HepG2 (cell line): ENCODE data around the gene BRMS1. TPM values are rescaled to one million over a fixed set of nuclear protein-coding genes. Genes with fewer than 3 reads are reported as not detected.

Experiments used
- AGO2 ChIP-seq: fragments of 200-400 bp; formaldehyde crosslinking; optimal IDR thresholded peaks from 2 replicates; pipeline ENCODE3; 2017; ENCODE audit warnings: mild to moderate bottlenecking, low read depth, low read length, moderate library complexity
- AKAP8 ChIP-seq: sonication (generic); formaldehyde crosslinking; IDR thresholded peaks from 2 replicates; pipeline ENCODE4 v1.5.1; 2020; ENCODE audit warnings: mild to moderate bottlenecking, missing genetic modification reagents
- HMG20B ChIP-seq: conservative IDR thresholded peaks from 2 replicates; pipeline ENCODE4 v1.6.1; 2016; ENCODE audit warnings: missing genetic modification reagents, missing compliant biosample characterization
- MAZ ChIP-seq, 2 experiments: sonication (generic) in 1 of 2; formaldehyde crosslinking in 1 of 2; IDR thresholded peaks; 2 replicates each; pipeline versions ENCODE4 v1.5.0 to v1.6.1; 2012 to 2020; ENCODE audit warnings: low read depth in 2 of 2, mild to moderate bottlenecking in 2 of 2, borderline replicate concordance in 1 of 2, improper control_type of control experiment in 1 of 2, low read length in 1 of 2, missing genetic modification reagents in 1 of 2, moderate library complexity in 1 of 2
- MYNN ChIP-seq: sonication (generic); formaldehyde crosslinking; IDR thresholded peaks from 2 replicates; pipeline ENCODE4 v1.4.0; 2020; ENCODE audit warnings: mild to moderate bottlenecking, low read depth, missing genetic modification reagents
- NCOR1 ChIP-seq: fragments of 200-600 bp; sonication (generic); IDR thresholded peaks from 2 replicates; pipeline ENCODE4 v1.7.0; 2017; ENCODE audit warnings: antibody characterized with exemption, low read length, borderline replicate concordance
- NFE2 ChIP-seq: sonication (generic); formaldehyde crosslinking; IDR thresholded peaks from 2 replicates; pipeline ENCODE4 v1.4.0; 2020; ENCODE audit warnings: missing genetic modification reagents
- PCBP2 ChIP-seq: fragments of 200-400 bp; formaldehyde crosslinking; optimal IDR thresholded peaks from 2 replicates; pipeline ENCODE3; 2018; ENCODE audit warnings: low read length, low read depth; ENCODE audit not compliant: poor library complexity, severe bottlenecking
- SALL2 ChIP-seq: sonication (generic); formaldehyde crosslinking; IDR thresholded peaks from 2 replicates; pipeline ENCODE4 v1.8.1; 2023; ENCODE audit warnings: mild to moderate bottlenecking, missing genetic modification reagents, inconsistent platforms
- SOX13 ChIP-seq, 3 experiments: fragments of 450-650 bp in 1 of 3; sonication (generic) in 1 of 3; formaldehyde crosslinking in 1 of 3; IDR thresholded peaks in 2 of 3; conservative IDR thresholded peaks in 1 of 3; 2 replicates each; pipeline versions ENCODE4 v1.5.0 to v1.6.1; 2016 to 2020; ENCODE audit warnings: antibody characterized with exemption in 1 of 3, mild to moderate bottlenecking in 1 of 3, missing compliant biosample characterization in 1 of 3, missing genetic modification reagents in 1 of 3, moderate library complexity in 1 of 3
- ZMYM4 ChIP-seq: sonication (generic); formaldehyde crosslinking; IDR thresholded peaks from 2 replicates; pipeline ENCODE4 v1.8.1; 2023; ENCODE audit warnings: mild to moderate bottlenecking, missing genetic modification reagents
- ZNF225 ChIP-seq: sonication (generic); formaldehyde crosslinking; IDR thresholded peaks from 2 replicates; pipeline ENCODE4 v1.4.0; 2020; ENCODE audit warnings: mild to moderate bottlenecking, missing genetic modification reagents
- ZNF746 ChIP-seq: sonication (generic); formaldehyde crosslinking; IDR thresholded peaks from 2 replicates; pipeline ENCODE4 v1.8.0; 2022; ENCODE audit warnings: mild to moderate bottlenecking, missing genetic modification reagents
- ZSCAN21 ChIP-seq: sonication (generic); formaldehyde crosslinking; IDR thresholded peaks from 2 replicates; pipeline ENCODE4 v1.8.0; 2022; ENCODE audit warnings: mild to moderate bottlenecking, missing genetic modification reagents, moderate library complexity, borderline replicate concordance
- ZZZ3 ChIP-seq: sonication (generic); formaldehyde crosslinking; IDR thresholded peaks from 2 replicates; pipeline ENCODE4 v1.4.0; 2020; ENCODE audit warnings: missing genetic modification reagents, mild to moderate bottlenecking, borderline replicate concordance
- polyA plus RNA-seq, 8 experiments: library from polyadenylated mRNA; depleted of rRNA in 3 of 8; stranded (reverse) in 7 of 8; unstranded in 1 of 8; fragments of >200 nt; fragmentation: Illumina TruSeq in 4 of 8; extraction: Trizol in 4 of 8; gene quantifications; 2 replicates each; pipeline versions ENCODE4 v1.2.1 to v1.2.3, GENCODE V29; 2011 to 2016; ENCODE audit warnings: low read depth in 4 of 8, missing spikeins in 1 of 8, mixed read lengths in 1 of 8; ENCODE audit not compliant: insufficient read depth in 1 of 8
- total RNA-seq, 5 experiments: library from RNA; depleted of rRNA; stranded (reverse); fragments of >200 nt; fragmentation: Illumina TruSeq; extraction: Trizol; gene quantifications; 2 replicates each; pipeline ENCODE4 v1.2.3, GENCODE V29; 2016; ENCODE audit warnings: low read depth in 1 of 5
- TF ChIP-seq, protein P1 (sequence below): sonication (generic); formaldehyde crosslinking; IDR thresholded peaks from 2 replicates; pipeline ENCODE4 v1.4.0; 2020; ENCODE audit warnings: mild to moderate bottlenecking, missing genetic modification reagents, borderline replicate concordance
- TF ChIP-seq, protein P2 (sequence below): sonication (generic); formaldehyde crosslinking; IDR thresholded peaks from 2 replicates; pipeline ENCODE4 v1.5.1; 2020; ENCODE audit warnings: mild to moderate bottlenecking, missing genetic modification reagents, moderate library complexity
- TF ChIP-seq, protein P3 (sequence below): IDR thresholded peaks from 2 replicates; pipeline ENCODE4 v1.6.1; 2012; ENCODE audit warnings: low read depth, low read length, improper control_type of control experiment

BRMS1 gene
- total and polyA plus RNA-seq, 2 of the 13 experiments (the other 11 are each of a cell fraction or from before 2014, with no cell fraction given), result 15.8 to 55.7 TPM

DNA sequence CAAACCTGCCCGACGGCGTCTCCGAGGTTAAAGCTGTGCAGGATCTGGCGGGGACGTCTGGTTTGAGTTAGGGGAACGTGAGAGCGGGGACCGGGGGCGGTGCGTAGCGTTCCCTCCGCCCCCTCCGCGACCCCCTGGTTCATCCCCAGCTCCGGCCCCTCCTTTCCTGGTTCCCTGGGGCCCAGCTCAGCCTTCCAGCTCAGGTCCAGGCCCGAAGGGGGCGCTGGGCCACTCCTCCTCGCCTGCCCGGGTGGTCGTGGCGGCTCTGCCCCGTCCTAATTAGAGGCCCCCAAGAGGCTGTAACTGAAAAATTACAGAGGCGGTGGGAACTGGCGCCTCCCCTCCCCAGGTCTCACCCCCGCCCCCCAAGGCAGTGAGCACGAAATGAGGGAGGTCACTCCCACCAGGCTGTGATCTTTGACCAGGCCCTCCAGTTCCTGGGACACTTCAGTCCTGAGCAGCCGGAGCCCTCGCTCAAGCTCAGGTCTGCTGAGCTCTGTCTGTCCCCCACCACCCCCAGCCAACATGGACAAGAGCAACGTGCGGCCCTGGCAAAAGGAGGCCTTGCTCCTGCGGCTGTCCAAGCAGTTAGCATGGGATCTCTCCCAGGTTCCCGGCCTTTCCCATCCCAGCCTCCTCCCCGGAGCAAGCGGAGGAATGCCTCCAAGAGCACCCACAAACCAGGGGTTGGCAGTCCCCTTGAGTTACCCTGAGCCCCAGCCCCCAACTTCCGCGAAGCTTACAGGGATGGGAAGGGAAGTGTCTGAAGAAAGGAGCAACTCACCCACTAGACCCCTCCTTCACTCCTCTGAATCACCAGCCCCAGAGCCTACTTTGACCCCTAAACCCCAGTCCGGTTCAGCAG, 31.4 kb downstream of the BRMS1 start (continued):
- TF ChIP-seq, protein P1, sequence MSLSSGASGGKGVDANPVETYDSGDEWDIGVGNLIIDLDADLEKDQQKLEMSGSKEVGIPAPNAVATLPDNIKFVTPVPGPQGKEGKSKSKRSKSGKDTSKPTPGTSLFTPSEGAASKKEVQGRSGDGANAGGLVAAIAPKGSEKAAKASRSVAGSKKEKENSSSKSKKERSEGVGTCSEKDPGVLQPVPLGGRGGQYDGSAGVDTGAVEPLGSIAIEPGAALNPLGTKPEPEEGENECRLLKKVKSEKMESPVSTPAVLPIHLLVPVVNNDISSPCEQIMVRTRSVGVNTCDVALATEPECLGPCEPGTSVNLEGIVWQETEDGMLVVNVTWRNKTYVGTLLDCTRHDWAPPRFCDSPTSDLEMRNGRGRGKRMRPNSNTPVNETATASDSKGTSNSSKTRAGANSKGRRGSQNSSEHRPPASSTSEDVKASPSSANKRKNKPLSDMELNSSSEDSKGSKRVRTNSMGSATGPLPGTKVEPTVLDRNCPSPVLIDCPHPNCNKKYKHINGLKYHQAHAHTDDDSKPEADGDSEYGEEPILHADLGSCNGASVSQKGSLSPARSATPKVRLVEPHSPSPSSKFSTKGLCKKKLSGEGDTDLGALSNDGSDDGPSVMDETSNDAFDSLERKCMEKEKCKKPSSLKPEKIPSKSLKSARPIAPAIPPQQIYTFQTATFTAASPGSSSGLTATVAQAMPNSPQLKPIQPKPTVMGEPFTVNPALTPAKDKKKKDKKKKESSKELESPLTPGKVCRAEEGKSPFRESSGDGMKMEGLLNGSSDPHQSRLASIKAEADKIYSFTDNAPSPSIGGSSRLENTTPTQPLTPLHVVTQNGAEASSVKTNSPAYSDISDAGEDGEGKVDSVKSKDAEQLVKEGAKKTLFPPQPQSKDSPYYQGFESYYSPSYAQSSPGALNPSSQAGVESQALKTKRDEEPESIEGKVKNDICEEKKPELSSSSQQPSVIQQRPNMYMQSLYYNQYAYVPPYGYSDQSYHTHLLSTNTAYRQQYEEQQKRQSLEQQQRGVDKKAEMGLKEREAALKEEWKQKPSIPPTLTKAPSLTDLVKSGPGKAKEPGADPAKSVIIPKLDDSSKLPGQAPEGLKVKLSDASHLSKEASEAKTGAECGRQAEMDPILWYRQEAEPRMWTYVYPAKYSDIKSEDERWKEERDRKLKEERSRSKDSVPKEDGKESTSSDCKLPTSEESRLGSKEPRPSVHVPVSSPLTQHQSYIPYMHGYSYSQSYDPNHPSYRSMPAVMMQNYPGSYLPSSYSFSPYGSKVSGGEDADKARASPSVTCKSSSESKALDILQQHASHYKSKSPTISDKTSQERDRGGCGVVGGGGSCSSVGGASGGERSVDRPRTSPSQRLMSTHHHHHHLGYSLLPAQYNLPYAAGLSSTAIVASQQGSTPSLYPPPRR (CRISPR knock-in tag), result no peak
- TF ChIP-seq MYNN (no peak), ZZZ3 (CRISPR knock-in tag) (peak; percentile 46; the same call in 1 of the 2 replicates), PCBP2 (no peak), ZSCAN21 (CRISPR knock-in tag) (0 out of 2 replicates have a peak, but pooled peaks have one; percentile 59), NFE2 (CRISPR knock-in tag) (no peak), ZNF225 (CRISPR knock-in tag) (0 out of 2 replicates have a peak, but pooled peaks have one; percentile 26), AKAP8 (no peak), MAZ (IDR thresholded peaks at IDR 0.05; ENCODE audit: borderline replicate concordance, low read depth, low read length) (peak; percentile 41; the same call in 1 of the 2 replicates), MAZ (CRISPR knock-in tag; IDR thresholded peaks at IDR 0.05; ENCODE audit: low read depth) (no peak), SALL2 (CRISPR knock-in tag) (0 out of 2 replicates have a peak, but pooled peaks have one; percentile 23), NCOR1 (peak; percentile 22; the same call in 1 of the 2 replicates), ZNF746 (CRISPR knock-in tag) (no peak; the same call in 1 of the 2 replicates), SOX13 (IDR thresholded peaks at IDR 0.05) (no peak), SOX13 (CRISPR knock-in tag; conservative IDR thresholded peaks at IDR 0.05 in 1 of 2, IDR thresholded peaks at IDR 0.05 in 1 of 2) (no peak), HMG20B (CRISPR knock-in tag) (no peak), AGO2 (peak; percentile 76), ZMYM4 (peak; percentile 41; the same call in 1 of the 2 replicates)
- TF ChIP-seq, protein P2, sequence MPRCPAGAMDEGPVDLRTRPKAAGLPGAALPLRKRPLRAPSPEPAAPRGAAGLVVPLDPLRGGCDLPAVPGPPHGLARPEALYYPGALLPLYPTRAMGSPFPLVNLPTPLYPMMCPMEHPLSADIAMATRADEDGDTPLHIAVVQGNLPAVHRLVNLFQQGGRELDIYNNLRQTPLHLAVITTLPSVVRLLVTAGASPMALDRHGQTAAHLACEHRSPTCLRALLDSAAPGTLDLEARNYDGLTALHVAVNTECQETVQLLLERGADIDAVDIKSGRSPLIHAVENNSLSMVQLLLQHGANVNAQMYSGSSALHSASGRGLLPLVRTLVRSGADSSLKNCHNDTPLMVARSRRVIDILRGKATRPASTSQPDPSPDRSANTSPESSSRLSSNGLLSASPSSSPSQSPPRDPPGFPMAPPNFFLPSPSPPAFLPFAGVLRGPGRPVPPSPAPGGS, result 0 out of 2 replicates have a peak, but pooled peaks have one; percentile 7
- TF ChIP-seq, protein P3, sequence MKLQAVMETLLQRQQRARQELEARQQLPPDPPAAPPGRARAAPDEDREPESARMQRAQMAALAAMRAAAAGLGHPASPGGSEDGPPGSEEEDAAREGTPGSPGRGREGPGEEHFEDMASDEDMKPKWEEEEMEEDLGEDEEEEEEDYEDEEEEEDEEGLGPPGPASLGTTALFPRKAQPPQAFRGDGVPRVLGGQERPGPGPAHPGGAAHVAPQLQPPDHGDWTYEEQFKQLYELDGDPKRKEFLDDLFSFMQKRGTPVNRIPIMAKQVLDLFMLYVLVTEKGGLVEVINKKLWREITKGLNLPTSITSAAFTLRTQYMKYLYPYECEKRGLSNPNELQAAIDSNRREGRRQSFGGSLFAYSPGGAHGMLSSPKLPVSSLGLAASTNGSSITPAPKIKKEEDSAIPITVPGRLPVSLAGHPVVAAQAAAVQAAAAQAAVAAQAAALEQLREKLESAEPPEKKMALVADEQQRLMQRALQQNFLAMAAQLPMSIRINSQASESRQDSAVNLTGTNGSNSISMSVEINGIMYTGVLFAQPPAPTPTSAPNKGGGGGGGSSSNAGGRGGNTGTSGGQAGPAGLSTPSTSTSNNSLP, result no peak
